ENCODE data around the gene FZR1.
A peak's percentile ranks its signal among the peaks of the same experiment; 100 is the strongest.

Gene FZR1

GRCh38 chr19:3505598-3506383, at the start of gene FZR1:
TSS of gene FZR1 (plus strand) at chr19:3506311. CDS start at chr19:3522990, 16,679 bp downstream.
- peak; percentile 100 for DNase-seq (ENCODE audit: low read depth)

- DNase-seq (ENCODE audit: low read depth): no peak
These were observed 49.1 kb upstream of the FZR1 start for GRCh38 chr19:3456925-3457527.

GRCh38 chr19:3457528-3458228, 48.4 kb upstream of the FZR1 start:
- DNase-seq (ENCODE audit: low read depth): no peak

GRCh38 chr19:3458229-3459088, 47.7 kb upstream of the FZR1 start:
- no peak for DNase-seq (ENCODE audit: low read depth)

- no peak for DNase-seq (ENCODE audit: low read depth)
These were observed 46.8 kb upstream of the FZR1 start for GRCh38 chr19:3459089-3459881.

DNA sequence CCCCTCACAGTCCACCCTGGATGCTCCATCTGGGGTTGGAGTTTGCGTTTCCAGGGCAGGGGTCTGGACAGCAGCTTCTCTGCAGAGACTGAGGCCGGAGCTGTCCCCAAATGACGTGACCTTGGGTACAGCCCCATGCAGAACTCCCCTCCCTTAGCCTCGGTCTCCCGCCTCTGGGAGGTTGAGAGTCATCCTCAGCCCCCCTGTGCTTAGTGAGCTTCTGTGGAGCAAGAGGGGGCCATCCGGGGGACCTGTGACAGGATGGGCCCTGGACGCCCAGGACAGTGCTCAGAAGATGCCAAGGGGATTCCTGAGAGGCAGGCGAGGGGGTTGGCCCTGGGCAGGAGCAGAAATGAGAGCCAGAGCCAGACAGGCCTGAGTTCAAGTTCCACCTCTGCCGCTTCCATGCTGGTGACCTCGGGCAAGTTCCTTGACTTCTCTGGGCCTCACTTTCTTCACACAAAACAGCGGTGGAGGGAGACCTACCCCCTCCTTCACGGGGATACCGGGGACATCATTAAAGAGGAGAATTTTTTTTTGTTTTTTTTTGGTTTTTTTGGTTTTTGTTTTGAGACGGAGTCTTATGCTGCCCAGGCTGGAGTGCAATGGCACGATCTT, 46.0 kb upstream of the FZR1 start:
- no peak for DNase-seq (ENCODE audit: low read depth)

DNA sequence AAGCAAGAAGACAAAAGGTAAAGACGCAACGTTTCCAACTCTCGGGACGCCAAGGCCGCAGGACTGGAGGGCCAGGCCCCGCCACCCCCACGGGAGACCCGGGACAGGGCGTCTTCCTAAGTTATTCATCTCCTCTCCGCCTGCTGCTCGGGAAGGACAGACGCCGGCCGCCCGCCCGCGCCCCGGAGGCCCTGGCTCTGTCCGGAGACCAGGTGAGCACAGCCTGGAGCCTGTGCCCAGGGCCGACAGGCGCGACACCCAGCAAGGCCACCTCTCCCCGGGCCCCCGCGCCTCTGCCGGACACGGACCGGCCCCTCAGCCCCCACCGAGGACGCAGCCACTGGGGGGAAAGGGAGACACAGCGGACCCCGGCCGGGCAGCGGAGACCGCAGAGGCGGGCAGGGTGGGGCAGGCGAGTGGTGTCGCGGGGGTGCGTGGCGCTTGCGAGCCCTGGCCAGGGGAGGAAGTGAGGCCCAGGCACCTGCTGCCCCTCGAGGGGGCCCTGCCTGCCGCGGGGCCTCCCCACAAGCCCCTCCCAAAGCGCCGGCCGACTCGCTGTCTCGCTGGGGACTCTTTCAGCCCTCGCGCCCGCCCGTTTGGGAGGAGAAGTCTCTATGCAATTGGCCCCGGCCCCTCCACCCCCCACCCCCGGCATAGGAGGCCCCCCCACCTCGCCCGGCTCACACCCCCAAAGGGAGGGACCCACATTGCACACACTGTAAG, 43.0 kb upstream of the FZR1 start:
- DNase-seq (ENCODE audit: low read depth): no peak

GRCh38 chr19:3463714-3464586, 42.2 kb upstream of the FZR1 start:
- no peak for DNase-seq (ENCODE audit: low read depth)

GRCh38 chr19:3464587-3465235, 41.4 kb upstream of the FZR1 start:
- DNase-seq (ENCODE audit: low read depth): no peak

GRCh38 chr19:3465552-3465951, 40.6 kb upstream of the FZR1 start:
- no peak for DNase-seq (ENCODE audit: low read depth)

DNA sequence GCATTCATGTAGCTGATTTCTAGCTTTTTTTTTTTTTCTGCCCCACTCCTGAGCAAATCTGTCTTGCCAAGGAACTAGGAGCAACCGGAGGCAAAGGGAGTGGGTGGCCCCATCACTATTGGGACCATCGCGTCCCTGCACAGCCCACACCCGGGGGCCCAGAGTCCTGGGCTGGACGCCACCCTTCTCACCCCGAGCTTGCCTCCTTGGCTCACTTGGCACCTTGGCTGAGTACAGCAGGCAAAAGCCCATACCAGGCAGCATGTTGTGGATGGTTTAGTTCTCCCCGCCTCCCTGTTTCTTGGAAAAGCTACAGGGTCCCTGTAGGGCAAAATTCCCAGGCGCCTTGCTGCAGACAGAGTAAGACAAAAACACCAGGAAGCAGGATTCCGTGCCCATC, 39.5 kb upstream of the FZR1 start:
- DNase-seq (ENCODE audit: low read depth): no peak

DNA sequence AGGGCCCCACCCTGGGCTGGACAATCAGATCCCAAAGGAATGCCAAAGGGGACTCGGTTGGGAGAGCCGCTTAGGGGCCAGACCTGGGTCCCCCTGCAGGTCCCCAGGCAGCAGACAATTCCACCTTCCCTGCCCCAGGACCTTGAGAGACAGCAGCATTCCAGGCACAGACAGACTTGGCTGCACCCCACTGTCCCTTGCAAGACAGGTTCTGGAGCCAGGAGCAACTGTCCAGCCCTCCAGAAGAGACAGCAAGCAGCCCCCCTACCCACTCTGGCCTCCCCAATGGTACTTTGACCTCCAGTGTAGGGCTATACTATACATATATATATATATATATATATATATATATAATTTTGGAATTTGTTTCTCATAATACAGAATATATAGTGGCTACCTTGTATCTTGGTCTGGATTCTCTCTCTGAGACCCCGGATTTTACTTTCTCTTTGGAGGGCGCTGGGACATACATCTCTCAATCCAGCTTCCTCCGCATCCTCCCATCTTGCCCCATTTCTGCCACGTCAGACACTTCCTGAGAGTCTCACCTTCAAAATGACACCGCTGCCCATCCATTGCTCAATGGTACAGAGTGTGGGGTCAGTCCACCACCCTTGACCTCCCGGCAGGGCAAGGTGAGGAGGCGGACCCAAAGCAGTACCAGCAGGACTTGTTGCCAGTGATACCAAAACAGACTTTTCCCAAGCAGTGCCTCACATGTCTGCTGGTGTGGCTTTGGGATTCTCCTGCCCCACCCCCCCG, 38.5 kb upstream of the FZR1 start:
- DNase-seq (ENCODE audit: low read depth): no peak

- DNase-seq (ENCODE audit: low read depth): no peak
These were observed 37.9 kb upstream of the FZR1 start for GRCh38 chr19:3468211-3468610.

DNA sequence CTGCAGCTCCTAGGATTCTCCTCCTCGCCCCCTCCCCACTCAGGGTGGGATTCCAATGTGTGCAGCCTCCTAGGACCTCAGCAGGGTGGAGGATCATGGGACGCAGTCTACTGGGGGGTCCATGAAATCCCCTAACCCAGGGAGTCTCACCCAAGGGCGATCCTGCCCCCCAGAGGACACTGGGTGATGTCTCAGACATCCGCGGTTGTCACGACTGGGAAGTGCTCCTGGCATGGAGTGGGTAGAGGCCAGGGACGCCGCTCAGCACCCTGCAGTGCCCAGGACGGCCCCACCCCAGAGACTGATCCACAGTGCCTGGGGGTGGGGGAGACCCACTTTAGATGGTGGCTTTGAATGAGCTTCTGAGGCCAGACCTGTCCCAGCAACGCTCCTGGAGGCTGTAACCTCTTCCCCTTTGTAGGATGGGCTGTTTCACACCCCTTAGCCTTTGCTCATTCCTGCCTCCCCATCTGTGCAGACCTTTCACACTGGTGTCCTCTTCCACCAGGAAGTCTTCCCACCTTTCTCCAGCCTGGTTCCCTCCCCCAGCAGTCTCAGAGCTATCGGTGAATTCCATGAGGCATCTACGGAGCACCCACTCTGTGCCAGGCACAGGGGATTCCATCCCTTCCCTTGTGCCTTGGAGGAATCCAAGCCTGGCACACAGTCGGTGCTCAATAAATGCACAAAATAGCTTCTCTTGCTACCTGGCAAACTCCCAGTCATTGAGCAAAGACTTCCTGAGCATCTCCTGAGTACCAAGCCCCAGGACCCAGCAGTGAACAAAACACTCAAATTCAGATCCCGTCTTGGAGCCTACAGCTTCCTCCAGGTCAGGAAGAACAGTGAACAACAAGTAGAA, 36.2 kb upstream of the FZR1 start:
- DNase-seq (ENCODE audit: low read depth): no peak

GRCh38 chr19:3470500-3471128, 35.5 kb upstream of the FZR1 start:
- DNase-seq (ENCODE audit: low read depth): no peak

GRCh38 chr19:3471954-3472655, 34.0 kb upstream of the FZR1 start:
- DNase-seq (ENCODE audit: low read depth): peak; percentile 20

All from activated T-helper 1 cell treated with Interleukin-2 at 50 U/mL for 16 hours (primary cell).